HTERT RPE-1 (cell line): ENCODE data around the gene GALNT9.
"Not testable (repeated sequence)": the region's sequence is repeated elsewhere in the genome, so short reads cannot be mapped to it uniquely, and the experiment has no call there.

ENCODE experiments used
- in situ Hi-C: fragments of 300-500 bp; cut with MboI; formaldehyde crosslinking; loops from 4 replicates; pipeline ENCODE4 v1.14.3; 2020; ENCODE audit warnings: low sequenced_read_pairs

GALNT9 gene

GRCh38 chr12:132267873-132268272, 61.5 kb downstream of the GALNT9 start:
- in situ Hi-C loops: no loop called here

- in situ Hi-C loops: no loop called here
These were observed 62.6 kb downstream of the GALNT9 start for GRCh38 chr12:132266802-132267201.

GRCh38 chr12:132266370-132266769, 63.0 kb downstream of the GALNT9 start:
- in situ Hi-C loops: no loop called here

- in situ Hi-C loops: not testable (repeated sequence)
These were observed 63.6 kb downstream of the GALNT9 start for GRCh38 chr12:132265822-132266221.

GRCh38 chr12:132265056-132265800, 64.2 kb downstream of the GALNT9 start:
- in situ Hi-C loops: no loop called here

GRCh38 chr12:132264086-132265010, 65.0 kb downstream of the GALNT9 start:
- in situ Hi-C loops: no loop called here

- in situ Hi-C loops: no loop called here
These were observed 65.8 kb downstream of the GALNT9 start for GRCh38 chr12:132263451-132264049.

GRCh38 chr12:132263061-132263360, 66.4 kb downstream of the GALNT9 start:
- in situ Hi-C loops: no loop called here

GRCh38 chr12:132262256-132263060, 66.9 kb downstream of the GALNT9 start:
- in situ Hi-C loops: no loop called here

- in situ Hi-C loops: no loop called here
These were observed 67.9 kb downstream of the GALNT9 start for GRCh38 chr12:132261328-132262138.

GRCh38 chr12:132260721-132261120, 68.7 kb downstream of the GALNT9 start:
- in situ Hi-C loops: no loop called here

- in situ Hi-C loops: no loop called here
These were observed 69.3 kb downstream of the GALNT9 start for GRCh38 chr12:132259872-132260695.

- in situ Hi-C loops: no loop called here
These were observed 70.0 kb downstream of the GALNT9 start for GRCh38 chr12:132259364-132259871.

- in situ Hi-C loops: no loop called here
These were observed 70.8 kb downstream of the GALNT9 start for GRCh38 chr12:132258543-132258942.

- in situ Hi-C loops: no loop called here
These were observed 71.4 kb downstream of the GALNT9 start for GRCh38 chr12:132257955-132258490.

GRCh38 chr12:132257206-132257954, 72.0 kb downstream of the GALNT9 start:
- in situ Hi-C loops: no loop called here

GRCh38 chr12:132256646-132257045, 72.7 kb downstream of the GALNT9 start:
- in situ Hi-C loops: no loop called here

GRCh38 chr12:132255642-132256041, 73.7 kb downstream of the GALNT9 start:
- in situ Hi-C loops: no loop called here
